OCI-LY3 (cell line): ENCODE measurements around the gene ANKRD13D.

ENCODE experiments used
- H2AFZ ChIP-seq: fragments of 200-600, 300-600 bp; shearing (Covaris generic); 2 replicates; pipeline ENCODE4 v1.6.0; 2014; ENCODE audit warnings: antibody characterized with exemption, low read depth, low read length
- H3K27ac ChIP-seq: fragments of 200-600, 300-600 bp; sonication (generic); 2 replicates; pipeline ENCODE4 v1.5.1; 2014; ENCODE audit warnings: mild to moderate bottlenecking, low read length, moderate library complexity, mixed read lengths
- H3K27me3 ChIP-seq: fragments of 200-600, 300-600 bp; sonication (generic); 2 replicates; pipeline ENCODE4 v1.6.1; 2014; ENCODE audit warnings: low read depth, low read length, mixed read lengths
- H3K36me3 ChIP-seq: fragments of 200-600, 300-600 bp; sonication (generic); replicated peaks from 2 replicates; pipeline ENCODE3; 2014; ENCODE audit warnings: low read depth, low read length, mixed read lengths
- H3K4me1 ChIP-seq: fragments of 300-600, 200-600 bp; sonication (generic); 2 replicates; pipeline ENCODE4 v1.6.1; 2014; ENCODE audit warnings: low read length, mixed read lengths
- H3K4me2 ChIP-seq: fragments of 200-600, 300-600 bp; sonication (generic); 2 replicates; pipeline ENCODE4 v1.6.1; 2014; ENCODE audit warnings: low read length, mixed read lengths
- H3K4me3 ChIP-seq: fragments of 300-600, 200-600 bp; sonication (generic); 2 replicates; pipeline ENCODE4 v1.5.1; 2014; ENCODE audit warnings: antibody characterized with exemption, mild to moderate bottlenecking, low read length, moderate library complexity
- H3K79me2 ChIP-seq: fragments of 300-600, 200-600 bp; shearing (Covaris generic); 2 replicates; pipeline ENCODE4 v1.6.1; 2014; ENCODE audit warnings: mild to moderate bottlenecking, low read length, mixed read lengths
- H3K9ac ChIP-seq: fragments of 300-600, 200-600 bp; shearing (Covaris generic); 2 replicates; pipeline ENCODE4 v1.6.0; 2014; ENCODE audit warnings: mild to moderate bottlenecking, low read length, moderate library complexity
- H3K9me3 ChIP-seq: fragments of 200-600, 300-600 bp; shearing (Covaris generic); 2 replicates; pipeline ENCODE4 v1.6.1; 2014; ENCODE audit warnings: low read length, mixed read lengths; ENCODE audit not compliant: insufficient read depth
- H4K20me1 ChIP-seq: fragments of 200-600, 300-600 bp; sonication (generic); 2 replicates; pipeline ENCODE4 v1.6.1; 2016; ENCODE audit warnings: low read length, mixed read lengths; ENCODE audit not compliant: insufficient read depth
- EZH2phosphoT487 ChIP-seq: fragments of 200-600 bp; shearing (Covaris generic); IDR thresholded peaks from 2 replicates; pipeline ENCODE4 v1.6.1; 2018; ENCODE audit warnings: antibody characterized with exemption, mixed run types, low read depth
- TF ChIP-seq, protein P1 (sequence below): fragments of 200-600, 300-600 bp; sonication (generic); IDR thresholded peaks from 2 replicates; pipeline ENCODE4 v1.5.1; 2014; ENCODE audit warnings: antibody characterized with exemption, low read length, low read depth

The ANKRD13D gene

DNA sequence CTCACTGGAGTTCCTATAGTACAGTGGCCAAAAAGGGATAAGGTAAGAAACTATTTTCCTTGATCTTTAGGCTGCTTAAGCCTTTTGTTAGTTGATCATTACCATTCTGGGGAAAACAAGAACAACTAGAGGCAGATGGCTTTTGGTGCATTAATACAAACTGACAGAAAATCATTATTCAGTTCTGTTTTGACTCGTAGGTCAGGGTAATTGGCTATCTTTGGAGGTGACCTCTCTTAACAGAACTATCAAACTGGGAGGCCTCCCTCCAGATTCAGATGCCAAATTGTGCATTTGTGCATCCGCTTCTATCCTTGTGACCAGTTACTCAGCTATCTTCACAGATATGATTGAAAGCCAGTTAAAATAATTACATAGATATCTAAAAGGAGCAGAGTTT lies 46.1 kb upstream of the ANKRD13D start:
- H3K27ac ChIP-seq: peak overlapping the region; percentile 47
- peaks cover 93% of the 10 kb centered on the region for H3K79me2 ChIP-seq
- peak overlapping the region; percentile 90; the same call in 1 of the 2 replicates for H3K9ac ChIP-seq
- peaks cover 59% of the 10 kb centered on the region for H4K20me1 ChIP-seq
- H3K4me2 ChIP-seq: peak overlapping the region; percentile 80
- H2AFZ ChIP-seq: no peak overlapping the region
- peaks cover 36% of the 10 kb centered on the region for H3K4me1 ChIP-seq
- peaks cover 62% of the 10 kb centered on the region for H3K36me3 ChIP-seq
- no peaks in the 10 kb centered on the region for H3K27me3 ChIP-seq
- TF ChIP-seq, protein P1, sequence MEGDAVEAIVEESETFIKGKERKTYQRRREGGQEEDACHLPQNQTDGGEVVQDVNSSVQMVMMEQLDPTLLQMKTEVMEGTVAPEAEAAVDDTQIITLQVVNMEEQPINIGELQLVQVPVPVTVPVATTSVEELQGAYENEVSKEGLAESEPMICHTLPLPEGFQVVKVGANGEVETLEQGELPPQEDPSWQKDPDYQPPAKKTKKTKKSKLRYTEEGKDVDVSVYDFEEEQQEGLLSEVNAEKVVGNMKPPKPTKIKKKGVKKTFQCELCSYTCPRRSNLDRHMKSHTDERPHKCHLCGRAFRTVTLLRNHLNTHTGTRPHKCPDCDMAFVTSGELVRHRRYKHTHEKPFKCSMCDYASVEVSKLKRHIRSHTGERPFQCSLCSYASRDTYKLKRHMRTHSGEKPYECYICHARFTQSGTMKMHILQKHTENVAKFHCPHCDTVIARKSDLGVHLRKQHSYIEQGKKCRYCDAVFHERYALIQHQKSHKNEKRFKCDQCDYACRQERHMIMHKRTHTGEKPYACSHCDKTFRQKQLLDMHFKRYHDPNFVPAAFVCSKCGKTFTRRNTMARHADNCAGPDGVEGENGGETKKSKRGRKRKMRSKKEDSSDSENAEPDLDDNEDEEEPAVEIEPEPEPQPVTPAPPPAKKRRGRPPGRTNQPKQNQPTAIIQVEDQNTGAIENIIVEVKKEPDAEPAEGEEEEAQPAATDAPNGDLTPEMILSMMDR: no peak
- no peak for TF ChIP-seq EZH2phosphoT487
- H3K9me3 ChIP-seq: no peaks in the 10 kb centered on the region
- peak overlapping the region; percentile 82 for H3K4me3 ChIP-seq

DNA sequence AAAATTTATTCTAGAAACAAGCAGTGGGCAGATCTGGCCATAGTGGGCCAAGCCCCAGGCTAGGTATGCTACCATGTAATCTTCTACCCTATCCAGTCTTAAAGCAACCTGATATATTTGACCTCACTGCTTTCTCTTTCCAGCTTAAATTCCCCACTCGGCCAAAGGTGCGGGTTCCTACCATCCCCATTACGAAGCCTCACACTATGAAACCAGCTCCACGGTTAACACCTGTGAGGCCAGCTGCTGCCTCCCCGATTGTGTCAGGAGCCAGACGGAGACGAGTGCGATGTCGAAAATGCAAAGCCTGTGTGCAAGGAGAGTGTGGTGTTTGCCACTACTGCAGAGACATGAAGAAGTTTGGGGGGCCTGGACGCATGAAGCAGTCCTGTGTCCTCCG lies 44.1 kb upstream of the ANKRD13D start:
- H3K36me3 ChIP-seq: peaks cover 81% of the 10 kb centered on the region
- no peak overlapping the region for H3K4me2 ChIP-seq
- peaks cover 21% of the 10 kb centered on the region for H3K4me1 ChIP-seq
- H3K4me3 ChIP-seq: no peak overlapping the region
- H2AFZ ChIP-seq: no peak overlapping the region
- peaks cover 92% of the 10 kb centered on the region for H3K79me2 ChIP-seq
- peaks cover 57% of the 10 kb centered on the region for H4K20me1 ChIP-seq
- no peak overlapping the region for H3K27ac ChIP-seq
- no peaks in the 10 kb centered on the region for H3K27me3 ChIP-seq
- TF ChIP-seq, protein P1: no peak
- no peak for TF ChIP-seq EZH2phosphoT487
- H3K9me3 ChIP-seq: no peaks in the 10 kb centered on the region
- no peak overlapping the region for H3K9ac ChIP-seq

DNA sequence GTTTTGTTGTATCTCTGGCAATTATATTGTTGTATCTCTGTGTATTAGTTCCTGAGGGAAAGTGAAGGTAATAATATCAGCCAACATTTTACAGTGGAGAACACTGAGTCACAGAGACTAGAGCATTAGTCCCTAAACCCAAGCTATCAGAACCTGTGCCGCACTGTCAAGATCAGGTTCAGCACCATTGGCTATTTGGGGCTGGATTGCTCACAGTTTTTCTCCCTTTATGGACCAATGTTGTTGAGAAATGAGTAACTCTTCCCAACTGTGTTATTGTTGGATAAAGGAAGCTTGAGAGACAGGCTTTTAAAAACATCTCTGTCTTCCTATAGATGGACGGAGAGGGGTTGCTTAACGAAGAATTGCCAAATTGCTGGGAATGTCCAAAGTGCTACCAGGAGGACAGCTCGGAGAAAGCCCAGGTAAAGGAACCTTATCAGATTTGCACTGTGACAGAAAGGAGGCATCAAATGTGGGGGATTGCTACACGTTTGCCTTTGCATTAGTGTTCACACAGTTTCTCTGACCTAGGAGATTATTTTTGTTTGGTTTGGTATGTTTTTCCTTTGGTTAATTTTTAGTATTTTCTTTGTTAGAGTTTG lies 41.1 kb upstream of the ANKRD13D start:
- no peaks in the 10 kb centered on the region for H3K9me3 ChIP-seq
- TF ChIP-seq, protein P1: no peak
- TF ChIP-seq EZH2phosphoT487: no peak
- no peak overlapping the region for H3K9ac ChIP-seq
- peaks cover 4% of the 10 kb centered on the region for H3K4me1 ChIP-seq
- no peak overlapping the region for H3K4me2 ChIP-seq
- no peak overlapping the region for H3K27ac ChIP-seq
- H3K27me3 ChIP-seq: no peaks in the 10 kb centered on the region
- no peak overlapping the region for H3K4me3 ChIP-seq
- H4K20me1 ChIP-seq: peaks cover 62% of the 10 kb centered on the region
- H2AFZ ChIP-seq: no peak overlapping the region
- H3K36me3 ChIP-seq: peaks cover 88% of the 10 kb centered on the region
- peaks cover 83% of the 10 kb centered on the region for H3K79me2 ChIP-seq

DNA sequence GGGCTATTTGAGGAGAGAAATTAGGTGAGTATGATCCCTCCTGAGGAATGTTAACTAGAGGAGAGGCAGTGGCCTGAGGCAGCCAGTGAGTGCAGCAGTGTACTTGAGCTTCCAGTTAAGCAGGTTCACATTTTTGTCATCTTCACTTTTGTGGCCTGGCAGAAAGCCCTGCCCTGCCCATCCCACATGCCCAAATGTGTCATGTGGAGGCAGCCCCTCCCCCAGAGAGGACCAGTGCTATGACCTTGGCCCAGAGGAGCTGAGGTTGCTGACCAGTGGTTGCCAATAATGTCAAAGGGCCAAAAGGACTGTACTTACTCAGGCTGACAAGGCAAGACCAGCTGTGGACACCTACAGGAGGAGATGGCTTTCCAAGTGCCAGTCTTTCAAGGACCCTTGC lies 40.5 kb upstream of the ANKRD13D start:
- no peaks in the 10 kb centered on the region for H3K27me3 ChIP-seq
- H3K4me2 ChIP-seq: no peak overlapping the region
- no peaks in the 10 kb centered on the region for H3K9me3 ChIP-seq
- H3K79me2 ChIP-seq: peaks cover 77% of the 10 kb centered on the region
- H2AFZ ChIP-seq: no peak overlapping the region
- H3K27ac ChIP-seq: no peak overlapping the region
- no peak for TF ChIP-seq EZH2phosphoT487
- TF ChIP-seq, protein P1: no peak
- H3K36me3 ChIP-seq: peaks cover 90% of the 10 kb centered on the region
- no peak overlapping the region for H3K9ac ChIP-seq
- H4K20me1 ChIP-seq: peaks cover 64% of the 10 kb centered on the region
- H3K4me1 ChIP-seq: no peaks in the 10 kb centered on the region
- H3K4me3 ChIP-seq: no peak overlapping the region
